CD1c-positive myeloid dendritic cell (primary cell): Measurements from ENCODE around the gene SLC22A14.
A peak's percentile ranks its signal among the peaks of the same experiment; 100 is the strongest.
"Not testable (repeated sequence)": the region's sequence is repeated elsewhere in the genome, so short reads cannot be mapped to it uniquely, and the experiment has no call there.

ENCODE experiments used
- DNase-seq: peaks from one replicate; pipeline ENCODE4 v3.0.0-alpha.2; 2016; ENCODE audit errors: extremely low spot score

Gene SLC22A14

GRCh38 chr3:38281895-38282686, at the start of gene SLC22A14:
TSS of gene SLC22A14 (plus strand) at chr3:38282294. CDS start at chr3:38306027, 23,733 bp downstream.
- DNase-seq = no peak

- no peak for DNase-seq
Observed at GRCh38 chr3:38232701-38233100, 49.4 kb upstream of the SLC22A14 start.

GRCh38 chr3:38235466-38235865, 46.6 kb upstream of the SLC22A14 start:
- DNase-seq = no peak

DNA sequence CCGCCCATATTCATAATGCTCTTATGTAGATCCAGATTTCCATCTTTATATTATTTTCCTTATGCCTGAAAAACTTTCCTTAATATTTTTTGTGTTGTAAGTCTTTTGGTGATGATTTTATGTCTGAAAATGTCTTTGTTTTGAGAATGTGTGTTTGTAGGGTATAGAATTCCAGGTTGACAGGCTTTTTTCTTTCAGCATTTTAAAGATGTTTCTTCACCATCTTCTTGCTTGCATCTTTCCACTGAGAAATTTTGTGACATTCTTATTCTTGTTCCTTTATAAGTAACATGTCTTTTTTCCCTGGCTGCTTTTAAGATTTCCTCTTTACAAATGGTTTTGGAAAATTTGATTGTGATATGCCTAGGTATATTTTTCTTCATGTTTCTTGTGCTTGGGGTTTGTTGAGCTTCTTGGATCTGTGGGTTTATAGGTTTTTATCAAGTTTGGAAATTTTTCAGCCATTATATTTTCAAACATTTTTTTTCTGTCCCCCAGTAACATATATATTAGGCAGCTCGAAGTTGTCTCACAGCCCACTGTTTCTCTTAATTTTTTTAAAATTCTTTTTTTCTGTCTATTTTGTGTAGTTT, 43.6 kb upstream of the SLC22A14 start:
- DNase-seq = no peak

DNA sequence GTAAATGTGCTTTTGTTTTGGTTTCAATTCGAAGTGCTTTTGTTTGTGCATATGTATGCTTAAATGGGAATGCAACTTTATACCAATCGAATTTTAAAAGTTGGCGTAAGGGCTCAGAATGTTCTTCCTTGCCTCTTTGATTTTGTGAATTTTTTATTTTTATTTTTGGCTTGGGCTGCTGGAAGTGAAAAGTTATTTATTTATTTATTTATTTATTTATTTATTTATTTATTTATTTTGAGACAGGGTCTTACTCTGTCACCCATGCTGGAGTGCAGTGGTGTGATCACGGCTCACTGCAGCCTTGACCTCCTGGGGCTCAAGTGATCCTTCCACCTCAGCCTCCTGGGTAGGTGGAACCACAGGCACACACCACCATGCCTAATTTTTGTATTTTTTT, 39.3 kb upstream of the SLC22A14 start:
- DNase-seq = not testable (repeated sequence)

DNA sequence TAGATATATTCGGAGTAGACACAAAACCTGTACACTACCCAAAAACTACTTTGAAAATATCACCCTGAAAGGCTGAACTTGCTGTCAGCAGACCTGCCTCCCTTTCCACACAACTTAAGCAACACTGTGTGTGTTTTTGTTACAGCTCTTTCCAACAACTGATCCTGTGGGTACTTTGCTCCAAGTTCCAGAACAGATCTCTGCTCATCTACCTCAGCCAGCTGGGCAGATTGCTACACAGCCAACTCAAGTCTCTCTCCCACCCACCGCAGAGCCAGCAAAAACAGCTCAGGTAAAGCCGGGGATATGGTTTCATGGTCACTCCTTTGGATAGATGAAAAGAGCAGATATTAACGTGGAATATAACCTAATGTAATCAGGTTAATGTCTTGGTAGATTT, 36.2 kb upstream of the SLC22A14 start:
- DNase-seq = no peak

DNA sequence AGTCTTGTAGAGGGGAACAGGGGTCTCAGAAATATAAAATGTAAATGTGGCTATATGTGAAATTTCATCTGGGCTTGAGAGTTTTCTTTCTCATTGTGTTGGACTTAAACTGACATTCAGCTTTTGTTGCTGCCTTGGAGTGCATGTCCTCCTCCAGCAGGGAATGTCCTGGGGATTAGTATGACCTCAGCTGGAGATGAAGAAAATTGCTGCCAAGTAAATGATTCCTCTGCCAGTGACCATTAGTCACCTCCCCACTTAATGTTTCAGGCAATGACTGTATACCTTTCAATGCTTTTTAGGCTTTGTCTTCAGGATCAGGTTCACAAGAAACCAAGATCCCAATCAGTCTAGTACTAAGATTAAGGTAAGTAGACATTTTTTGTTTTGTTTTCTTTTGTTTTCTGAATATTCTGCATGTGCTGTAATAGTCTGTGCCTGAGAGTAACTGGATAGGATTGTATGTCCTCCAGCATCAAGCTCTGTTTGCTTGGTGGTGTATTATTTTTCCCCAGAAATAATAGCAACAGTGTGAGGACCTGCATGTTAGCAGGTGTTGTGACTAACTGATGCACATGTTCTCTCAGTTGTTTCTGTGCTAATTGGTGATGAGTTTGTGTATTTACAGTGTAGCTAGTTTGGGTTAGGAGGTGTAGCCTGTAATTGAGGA, 34.6 kb upstream of the SLC22A14 start:
- DNase-seq = no peak

DNA sequence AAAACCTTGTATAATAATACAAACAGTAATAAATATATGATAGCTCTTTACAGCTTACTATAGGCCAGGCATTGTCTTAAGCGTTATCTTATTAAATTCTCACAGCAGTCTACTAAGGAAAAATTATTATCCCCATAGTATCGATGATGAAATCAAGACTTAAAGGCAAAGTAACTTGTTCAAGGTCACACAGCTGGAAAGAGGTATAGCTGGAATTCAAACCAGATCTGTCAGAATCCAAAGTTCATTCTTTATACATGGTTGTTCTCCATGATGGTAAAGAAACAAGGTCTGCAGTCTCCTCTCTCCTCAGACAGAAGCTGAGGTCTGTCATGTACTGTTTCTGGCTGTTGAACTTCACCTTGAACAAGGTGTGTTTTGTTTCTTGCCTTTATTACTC, 31.9 kb upstream of the SLC22A14 start:
- DNase-seq = no peak

DNA sequence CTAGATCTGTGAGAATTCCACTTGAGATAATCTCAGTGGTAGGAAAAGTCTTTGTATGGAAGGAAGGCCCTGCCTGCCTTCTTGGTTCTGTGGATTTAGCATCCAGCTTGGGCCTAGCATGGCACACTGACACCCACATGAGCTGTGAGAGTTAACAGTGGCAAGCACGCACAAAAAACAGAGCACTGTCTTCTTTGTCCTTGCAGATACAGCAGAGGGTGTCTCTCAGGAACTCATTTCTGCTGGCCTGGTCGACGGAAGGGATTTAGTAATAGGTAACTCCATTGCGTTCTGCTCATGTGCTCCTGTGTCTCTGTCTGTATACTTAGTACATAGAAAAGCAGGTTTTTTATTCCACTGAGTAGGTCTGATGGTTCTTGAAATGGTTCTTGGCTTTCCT, 30.9 kb upstream of the SLC22A14 start:
- no peak for DNase-seq

DNA sequence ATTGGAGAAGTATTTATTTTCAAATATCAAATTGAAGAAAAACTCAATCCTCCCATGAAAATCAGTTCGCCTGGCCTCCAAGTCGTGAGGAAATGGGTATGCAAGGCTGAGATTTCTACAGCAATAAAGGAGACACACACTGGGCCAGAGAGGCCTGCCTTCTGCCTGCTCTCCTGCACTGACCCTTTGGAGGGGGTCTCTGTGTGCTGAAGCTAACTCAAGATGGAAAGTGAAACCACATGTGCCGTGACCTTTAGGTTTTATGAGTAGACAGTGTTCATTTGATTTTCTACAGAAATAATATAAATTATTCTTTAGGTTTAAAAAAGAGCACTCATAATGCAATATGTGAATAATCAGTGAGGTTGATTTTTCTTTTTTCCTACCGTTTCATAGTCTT, 28.4 kb upstream of the SLC22A14 start:
- no peak for DNase-seq

DNA sequence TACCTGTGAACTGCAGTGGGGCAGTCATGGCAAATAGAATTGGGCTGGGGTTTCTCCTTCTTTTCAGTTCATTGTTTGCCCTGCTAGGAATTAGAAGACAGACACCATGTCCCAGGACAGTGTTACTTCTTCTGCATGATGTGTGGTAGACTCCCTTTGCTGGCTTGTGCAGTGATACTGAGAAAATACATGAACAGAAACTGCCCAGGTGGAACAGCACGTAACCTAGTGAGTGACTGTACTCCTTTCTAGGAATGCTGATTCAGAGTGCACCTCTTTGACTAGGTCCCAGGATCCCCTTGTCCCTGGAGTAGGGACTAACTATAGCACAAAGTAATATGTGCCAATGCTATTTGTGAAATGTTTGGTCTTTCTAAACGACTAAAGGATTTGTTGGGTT, 27.2 kb upstream of the SLC22A14 start:
- no peak for DNase-seq

DNA sequence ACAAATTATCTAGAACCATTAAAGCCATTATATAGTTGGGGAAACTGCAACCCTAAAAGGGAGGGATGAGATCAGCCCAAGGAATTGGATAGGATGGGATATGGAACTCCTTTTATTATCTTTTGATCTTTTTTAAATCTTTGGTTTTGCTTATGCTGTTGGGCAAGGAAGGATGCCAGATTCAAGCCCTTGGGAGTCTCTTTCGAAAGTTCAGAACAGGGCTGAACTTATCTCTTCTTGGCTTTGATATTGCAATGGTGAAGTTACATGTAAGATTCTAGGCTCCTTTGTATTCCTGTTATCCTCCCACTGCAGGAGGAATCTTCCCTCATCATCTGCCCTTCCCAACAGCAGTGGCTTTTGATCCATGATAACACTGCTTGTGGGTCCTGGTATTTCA, 26.5 kb upstream of the SLC22A14 start:
- no peak for DNase-seq

GRCh38 chr3:38257583-38257982, 24.5 kb upstream of the SLC22A14 start:
- DNase-seq = no peak

DNA sequence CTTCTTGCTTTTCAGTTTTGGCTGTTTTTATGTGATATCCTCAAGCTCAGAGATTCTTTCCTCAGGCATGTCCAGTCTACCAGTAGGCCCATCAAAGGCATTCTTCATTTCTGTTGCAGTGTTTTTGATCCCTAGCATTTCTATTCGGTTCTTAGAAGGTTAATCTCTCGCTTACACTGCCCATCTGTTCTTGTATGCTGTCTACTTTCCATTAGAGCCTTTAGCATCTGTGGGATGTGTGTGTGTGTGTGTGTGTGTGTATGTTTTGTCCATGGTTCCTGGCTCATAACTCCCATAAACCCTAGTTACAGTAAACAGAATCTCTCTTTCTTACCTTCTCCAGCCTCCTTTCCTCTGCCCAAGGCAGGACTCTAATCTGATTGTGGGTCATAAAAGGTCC, 21.6 kb upstream of the SLC22A14 start:
- DNase-seq = no peak

GRCh38 chr3:38264353-38264771, 17.7 kb upstream of the SLC22A14 start:
- no peak for DNase-seq

- no peak for DNase-seq
Observed at GRCh38 chr3:38264779-38265178, 17.3 kb upstream of the SLC22A14 start.

GRCh38 chr3:38265604-38266307, 16.3 kb upstream of the SLC22A14 start, which contains the start of gene SLC22A13:
TSS of gene SLC22A13 (plus strand) at chr3:38265812. CDS start at chr3:38265861, 49 bp downstream.
- DNase-seq = no peak

GRCh38 chr3:38266810-38267209, 15.3 kb upstream of the SLC22A14 start:
- no peak for DNase-seq

DNA sequence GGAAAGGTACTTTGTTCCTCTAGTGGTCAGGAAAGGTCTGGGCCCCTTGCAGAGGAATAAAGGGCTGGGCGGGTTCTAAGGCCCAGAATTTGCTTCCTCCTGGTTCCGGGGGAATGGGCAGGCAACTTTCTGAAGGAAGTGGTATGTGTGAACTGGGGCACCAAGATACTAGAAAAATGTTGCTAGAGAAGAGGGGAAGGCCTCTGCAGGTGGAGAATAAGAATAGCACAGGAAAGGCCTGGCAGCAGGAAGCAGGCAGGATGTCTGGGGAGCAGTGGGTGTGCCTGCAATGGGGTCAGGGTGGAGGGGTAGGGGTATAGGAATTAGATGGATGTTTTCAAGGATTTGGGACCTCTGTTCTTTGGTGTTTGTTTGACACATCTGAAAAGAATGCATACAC, 14.4 kb upstream of the SLC22A14 start:
- DNase-seq = no peak

- peak; percentile 37 for DNase-seq
Observed at GRCh38 chr3:38268087-38268486, 14.0 kb upstream of the SLC22A14 start.

DNA sequence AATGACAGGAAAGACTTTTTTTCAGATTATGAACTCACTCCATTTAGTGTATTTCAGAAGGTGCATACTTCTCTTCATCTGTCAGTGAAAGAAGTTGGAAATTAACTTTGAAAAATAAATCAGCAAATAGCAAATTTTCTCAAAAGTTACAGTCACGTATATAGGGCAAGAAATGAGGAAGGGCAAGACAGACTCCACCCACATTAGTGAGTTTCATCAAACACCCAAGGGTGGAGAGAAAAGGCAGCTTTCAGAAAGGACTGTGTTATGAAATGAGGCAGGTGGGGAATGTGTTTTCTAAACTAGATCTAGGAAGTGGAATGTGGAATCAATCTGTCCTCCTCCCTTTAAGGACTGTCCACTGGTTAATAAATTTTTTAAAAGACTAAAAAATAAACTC, 13.6 kb upstream of the SLC22A14 start:
- peak; percentile 50 for DNase-seq

GRCh38 chr3:38270606-38271005, 11.5 kb upstream of the SLC22A14 start:
- DNase-seq = no peak
